ENCODE measurements around the gene ABHD8.

Gene ABHD8

GRCh38 chr19:17319473-17320238 lies 16.4 kb upstream of the ABHD8 start:
- Mint-ChIP-seq H3K4me3 (no peak overlapping the region), H3K4me1 (peaks cover 5 to 21% of the 10 kb centered on the region in 2 donors), H3K9me3 (no peaks in the 10 kb centered on the region), H3K27ac (peak overlapping the region; percentile 20), H3K27me3 (no peaks in the 10 kb centered on the region), H3K36me3 (peaks cover 34 to 35% of the 10 kb centered on the region in 2 donors)
- DNase-seq (no peak), ATAC-seq (replicated peaks) (no peak)

DNA sequence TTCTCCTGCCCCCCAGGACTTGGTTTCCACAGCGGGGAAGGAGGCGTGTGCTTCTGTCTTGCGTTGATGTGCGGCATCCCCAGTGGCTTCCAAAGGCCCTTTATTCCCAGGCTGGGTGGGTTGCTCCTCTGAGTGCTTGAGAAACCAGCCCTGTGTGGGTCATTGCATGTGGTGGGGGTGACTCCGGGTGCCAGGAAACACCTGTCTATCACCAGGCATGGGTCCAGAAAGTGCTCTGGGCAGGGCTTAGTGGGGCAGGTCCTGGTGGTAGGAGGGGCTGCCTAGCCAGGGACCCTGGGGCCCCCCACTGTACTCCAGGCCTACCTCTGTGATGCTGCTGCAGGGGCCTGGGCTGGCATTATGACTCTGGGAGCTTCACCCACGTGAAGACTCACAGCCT lies 15.7 kb upstream of the ABHD8 start:
- Mint-ChIP-seq H3K27me3 (no peaks in the 10 kb centered on the region), H3K9me3 (no peaks in the 10 kb centered on the region), H3K27ac (no peak overlapping the region), H3K4me3 (no peak overlapping the region), H3K36me3 (peaks cover 39 to 41% of the 10 kb centered on the region in 2 donors), H3K4me1 (peaks cover 5 to 21% of the 10 kb centered on the region in 2 donors)
- DNase-seq (no peak), ATAC-seq (replicated peaks) (no peak)

DNA sequence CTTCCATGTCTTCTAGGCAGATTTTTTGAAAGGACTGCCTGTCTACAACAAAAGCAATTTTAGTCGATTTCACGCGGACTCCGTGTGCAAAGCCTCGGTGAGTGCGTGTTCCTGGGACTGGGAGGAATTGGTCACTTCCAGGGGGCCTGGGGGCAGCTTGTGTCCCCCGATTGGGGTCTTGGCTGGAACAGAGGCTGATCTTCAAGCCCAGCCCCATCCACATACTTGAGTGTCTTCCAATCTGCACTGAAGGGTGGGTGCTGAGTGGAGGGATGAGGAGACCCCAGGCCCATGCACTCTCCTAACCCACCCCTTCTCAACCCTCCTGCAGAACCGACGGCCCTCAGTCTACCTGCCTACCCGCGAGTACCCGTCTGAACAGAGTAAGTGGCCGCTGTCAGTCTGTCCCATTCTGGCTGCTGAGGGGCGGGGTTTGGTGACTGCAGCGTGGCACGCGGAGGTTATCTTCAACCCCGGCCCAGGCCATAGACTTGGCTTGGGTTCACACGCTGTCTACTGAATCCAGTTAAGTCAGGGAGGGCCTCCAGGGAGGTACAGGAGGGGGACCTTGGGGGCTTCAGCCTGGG lies 10.9 kb upstream of the ABHD8 start:
- no peak overlapping the region for H3K4me3 Mint-ChIP-seq
- no peak for DNase-seq
- H3K27me3 Mint-ChIP-seq = no peaks in the 10 kb centered on the region
- no peaks in the 10 kb centered on the region for H3K9me3 Mint-ChIP-seq
- peaks cover 32 to 34% of the 10 kb centered on the region in 2 donors for H3K36me3 Mint-ChIP-seq
- no peak for ATAC-seq (replicated peaks)
- H3K4me1 Mint-ChIP-seq = peaks cover 18 to 34% of the 10 kb centered on the region in 2 donors
- no peak overlapping the region for H3K27ac Mint-ChIP-seq

DNA sequence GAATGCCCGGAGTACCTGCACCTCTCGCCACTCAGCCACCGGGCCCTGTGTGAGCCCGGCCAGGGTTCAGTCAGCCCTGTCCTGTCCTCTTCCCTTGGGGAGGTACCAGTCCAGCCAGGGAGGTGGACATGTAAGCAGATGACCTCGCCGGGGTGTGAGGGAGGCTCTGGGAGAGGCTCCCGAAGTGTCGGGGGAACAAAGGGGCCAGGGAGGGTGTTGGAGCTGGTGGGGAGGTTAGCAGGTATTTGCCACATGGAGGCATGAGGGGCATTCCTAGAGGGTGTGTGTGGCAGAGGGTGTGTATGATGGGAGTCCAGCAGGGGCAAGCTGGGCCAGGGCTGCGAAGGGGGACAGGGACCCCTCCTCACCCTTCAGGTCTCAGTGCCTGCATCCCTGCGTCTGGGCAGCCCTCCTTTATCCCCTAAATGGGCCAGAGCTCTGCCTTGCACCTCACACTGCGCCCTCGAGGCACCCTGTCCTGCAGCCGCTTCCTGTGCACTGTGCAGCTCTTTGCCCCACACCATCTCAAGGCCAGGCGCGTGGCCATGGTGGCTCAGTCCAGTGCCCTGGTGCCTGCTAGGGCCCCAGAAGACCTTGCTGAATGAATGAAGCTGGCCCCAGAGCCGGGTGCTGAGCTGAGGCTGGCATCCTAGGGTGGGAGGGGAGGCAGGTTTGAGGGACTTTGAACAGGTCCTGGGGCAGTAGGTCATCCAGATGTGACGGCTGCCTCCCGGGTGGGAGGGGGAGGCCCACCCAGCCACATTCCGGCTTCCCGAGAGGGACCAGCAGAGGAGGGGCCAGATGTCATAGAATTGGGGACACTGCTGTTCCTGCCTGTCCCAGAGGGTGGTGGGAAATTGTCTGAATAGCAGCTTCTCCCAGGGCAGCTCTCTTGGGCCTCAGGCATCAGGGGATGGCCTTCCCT lies 9.2 kb upstream of the ABHD8 start:
- Mint-ChIP-seq H3K27ac (no peak overlapping the region), H3K36me3 (peaks cover 32 to 34% of the 10 kb centered on the region in 2 donors), H3K4me1 (peaks cover 24 to 45% of the 10 kb centered on the region in 2 donors), H3K4me3 (no peak overlapping the region), H3K9me3 (no peaks in the 10 kb centered on the region), H3K27me3 (no peaks in the 10 kb centered on the region)
- ATAC-seq (replicated peaks) = no peak
- DNase-seq = no peak

DNA sequence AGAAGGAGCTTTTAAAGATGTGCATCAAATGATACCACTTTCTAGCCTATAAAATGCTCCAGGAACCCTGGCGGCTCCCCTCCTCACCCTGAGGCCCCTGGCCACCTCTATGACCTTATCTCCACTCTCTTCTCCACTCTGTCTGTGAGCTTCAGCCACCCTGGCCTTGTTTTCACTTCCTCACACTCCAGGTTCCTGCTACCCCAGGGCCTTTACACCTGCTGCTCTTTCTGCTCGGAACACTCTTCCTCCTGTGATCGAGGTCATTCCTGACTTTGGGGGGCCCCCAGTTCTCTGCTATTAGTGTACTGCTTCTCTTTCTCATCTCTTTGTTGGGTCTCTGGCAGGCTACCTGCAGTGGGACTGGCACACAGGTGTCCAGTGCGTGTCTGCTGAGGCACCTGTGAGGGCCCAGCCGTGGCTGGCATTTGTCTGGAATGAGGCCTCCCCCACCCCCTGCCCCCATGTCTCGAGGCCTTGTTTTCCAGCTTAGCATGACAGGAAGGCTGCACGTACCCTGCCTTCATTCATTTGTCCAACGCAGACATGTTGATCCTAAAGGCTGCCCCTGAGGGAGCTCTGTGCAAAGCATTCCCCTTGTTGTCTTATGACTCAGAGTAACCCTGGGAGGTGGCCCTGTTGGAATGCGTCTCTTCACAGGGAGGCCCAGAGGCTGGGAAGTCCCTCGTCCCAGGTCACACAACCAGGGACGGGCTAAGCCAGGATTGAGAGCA lies 8.4 kb upstream of the ABHD8 start:
- no peak for DNase-seq
- no peak overlapping the region for H3K27ac Mint-ChIP-seq
- peaks cover 26 to 49% of the 10 kb centered on the region in 2 donors for H3K4me1 Mint-ChIP-seq

DNA sequence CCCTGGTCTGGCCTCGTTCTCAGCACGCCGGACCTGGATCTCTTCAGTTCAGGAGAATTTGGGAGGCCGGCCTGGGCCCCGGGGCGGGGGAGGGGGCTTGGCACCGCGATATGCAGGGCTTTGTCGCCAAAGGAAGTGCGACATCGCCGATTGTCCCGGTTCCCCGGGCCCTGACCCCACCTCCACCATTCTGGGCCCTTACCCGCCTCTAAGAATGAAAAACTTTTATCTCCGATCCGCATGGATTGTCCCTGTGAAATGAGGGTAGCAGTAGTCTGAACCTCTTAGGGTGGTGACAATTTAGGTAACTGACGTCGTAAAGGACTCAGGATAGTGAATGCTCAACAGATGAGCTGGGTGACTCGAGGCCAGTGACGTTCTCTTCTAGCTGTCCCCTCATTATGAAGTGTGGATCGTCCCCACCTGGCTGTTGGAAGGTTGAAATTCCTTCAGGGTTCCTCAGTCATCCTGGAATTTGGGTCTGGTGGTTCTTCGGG lies 6.8 kb upstream of the ABHD8 start:
- DNase-seq (no peak), ATAC-seq (replicated peaks) (no peak)
- Mint-ChIP-seq H3K27ac (peak overlapping the region; percentile 98), H3K27me3 (no peaks in the 10 kb centered on the region), H3K9me3 (no peaks in the 10 kb centered on the region), H3K4me3 (peak overlapping the region; percentile 93 to 99), H3K4me1 (peaks cover 29 to 45% of the 10 kb centered on the region in 2 donors), H3K36me3 (peaks cover 21 to 24% of the 10 kb centered on the region in 2 donors)

More for the DNA sequence above, 8.4 kb upstream of the ABHD8 start:
- ATAC-seq (replicated peaks) = no peak
- Mint-ChIP-seq H3K4me3 (peak overlapping the region in 1 of 2 donors; percentile 23), H3K27me3 (no peaks in the 10 kb centered on the region), H3K36me3 (peaks cover 31 to 32% of the 10 kb centered on the region in 2 donors), H3K9me3 (no peaks in the 10 kb centered on the region)

DNA sequence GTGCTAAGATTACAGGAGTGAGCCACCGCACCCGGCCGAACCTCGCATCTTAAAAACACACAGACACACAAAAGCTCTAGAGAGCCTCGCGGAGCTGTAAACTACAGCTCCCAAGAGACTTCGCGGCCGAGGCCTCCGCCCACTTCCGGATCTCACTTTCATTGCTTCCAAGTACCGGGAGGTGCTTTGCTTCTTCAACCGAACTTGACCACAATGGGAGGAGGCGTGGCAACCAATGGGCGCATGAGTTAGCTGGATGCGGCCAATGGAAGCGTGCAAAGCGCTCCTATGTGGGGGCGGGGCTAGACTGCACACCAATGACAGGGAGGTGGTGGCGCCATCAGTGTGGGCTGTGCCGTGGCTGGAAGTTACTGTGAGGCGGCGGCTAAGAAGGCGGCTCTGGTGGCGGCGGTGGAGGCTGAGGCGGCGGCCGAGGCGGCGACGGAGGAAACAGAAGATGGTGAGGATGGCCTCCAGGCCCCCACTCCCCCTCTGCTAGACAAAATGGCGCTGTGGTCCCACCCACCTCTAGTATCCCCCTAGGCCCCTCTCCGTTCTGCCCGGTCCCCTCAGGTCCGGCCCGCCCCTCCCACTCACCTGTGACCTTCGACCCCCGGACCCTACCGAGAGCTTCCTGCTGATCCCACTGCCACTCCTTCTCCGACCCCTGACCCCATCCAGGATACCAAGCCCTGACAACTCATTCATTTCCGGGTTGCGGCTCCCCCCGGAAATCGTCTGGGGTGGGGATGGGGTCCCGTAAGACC lies 6.2 kb upstream of the ABHD8 start, which contains the start of gene DDA1:
Gene DDA1, plus strand, starts transcription at position 366 of the 767 bp plus-strand sequence. Its CDS starts 92 bp downstream, at position 458.
- Mint-ChIP-seq H3K9me3 (no peaks in the 10 kb centered on the region), H3K27ac (peak within 1 kb of the TSS; percentile 98), H3K4me1 (peaks cover 33 to 50% of the 10 kb centered on the region in 2 donors), H3K36me3 (peaks cover 18 to 24% of the 10 kb centered on the region in 2 donors), H3K4me3 (peak within 1 kb of the TSS; percentile 93 to 99), H3K27me3 (no peaks in the 10 kb centered on the region)
- DNase-seq (peak; percentile 99), ATAC-seq (replicated peaks) (peak; percentile 76 to 79)

- no peak for ATAC-seq (replicated peaks)
- peaks cover 39 to 59% of the 10 kb centered on the region in 2 donors for H3K4me1 Mint-ChIP-seq
These were observed 4.7 kb upstream of the ABHD8 start for GRCh38 chr19:17307876-17308377.

DNA sequence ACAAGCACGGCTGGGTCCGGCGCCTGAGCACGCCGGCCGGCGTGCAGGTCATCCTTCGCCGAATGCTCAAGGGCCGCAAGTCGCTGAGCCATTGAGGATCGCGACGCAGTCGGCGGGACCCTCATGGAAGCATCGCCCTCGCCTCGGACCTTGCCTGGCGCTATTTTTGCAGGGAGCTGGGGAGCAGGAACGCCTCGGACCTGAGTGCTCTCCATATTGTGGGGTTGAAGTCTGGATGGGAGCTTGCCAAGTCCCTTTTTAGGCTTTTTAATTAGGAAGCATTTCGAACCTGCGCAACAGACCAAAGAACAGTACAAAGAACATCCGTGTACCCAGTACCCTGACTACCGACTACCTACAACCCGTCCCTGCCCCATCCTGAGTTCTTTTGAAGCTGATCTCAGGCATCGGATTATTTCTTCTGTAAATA lies 3.1 kb upstream of the ABHD8 start:
- H3K4me1 Mint-ChIP-seq = peaks cover 41 to 57% of the 10 kb centered on the region in 2 donors
- peak overlapping the region; percentile 96 for H3K27ac Mint-ChIP-seq
- no peaks in the 10 kb centered on the region for H3K27me3 Mint-ChIP-seq
- H3K4me3 Mint-ChIP-seq = peak overlapping the region; percentile 90 to 95
- ATAC-seq (replicated peaks) = no peak
- no peaks in the 10 kb centered on the region for H3K9me3 Mint-ChIP-seq
- no peak for DNase-seq
- H3K36me3 Mint-ChIP-seq = peaks cover 3 to 4% of the 10 kb centered on the region in 2 donors

More at GRCh38 chr19:17307876-17308377, 4.7 kb upstream of the ABHD8 start:
- no peaks in the 10 kb centered on the region for H3K9me3 Mint-ChIP-seq
- no peaks in the 10 kb centered on the region for H3K27me3 Mint-ChIP-seq
- H3K4me3 Mint-ChIP-seq = peak overlapping the region in 1 of 2 donors; percentile 11
- peaks cover 10 to 13% of the 10 kb centered on the region in 2 donors for H3K36me3 Mint-ChIP-seq
- DNase-seq = no peak
- H3K27ac Mint-ChIP-seq = peak overlapping the region; percentile 22

- ATAC-seq (replicated peaks) (peak; percentile 78 to 81), DNase-seq (peak; percentile 98)
- Mint-ChIP-seq H3K27me3 (no peaks in the 10 kb centered on the region), H3K4me3 (peak within 1 kb of the TSS; percentile 90 to 95), H3K27ac (peak within 1 kb of the TSS; percentile 96), H3K9me3 (no peaks in the 10 kb centered on the region), H3K4me1 (peaks cover 40 to 51% of the 10 kb centered on the region in 2 donors), H3K36me3 (peaks cover 1 to 3% of the 10 kb centered on the region in 2 donors)
These were observed 2.5 kb upstream of the ABHD8 start, which contains the start of gene MRPL34 for GRCh38 chr19:17305517-17306284. Gene MRPL34 (plus strand): TSS chr19:17305872. CDS start chr19:17305893, 21 bp downstream.

GRCh38 chr19:17305216-17305516 lies 1.9 kb upstream of the ABHD8 start:
- Mint-ChIP-seq H3K36me3 (peaks cover 1 to 3% of the 10 kb centered on the region in 2 donors), H3K27me3 (no peaks in the 10 kb centered on the region), H3K9me3 (no peaks in the 10 kb centered on the region), H3K4me3 (peak overlapping the region; percentile 90 to 95), H3K4me1 (peaks cover 35 to 45% of the 10 kb centered on the region in 2 donors), H3K27ac (peak overlapping the region; percentile 96)
- DNase-seq (no peak), ATAC-seq (replicated peaks) (no peak)
